H1 (cell line): ENCODE data around the gene PXK. TPM values are rescaled to one million over a fixed set of nuclear protein-coding genes. Genes with fewer than 3 reads are reported as not detected.
A peak's percentile ranks its signal among the peaks of the same experiment; 100 is the strongest.

Source experiments
- CTCF ChIA-PET: fragments of 300-600 bp; sonication (Branson Sonifier 250); formaldehyde crosslinking; loops from one replicate; lab custom pipeline; 2021; ENCODE audit not compliant: partially characterized antibody; lab: Charles Lee
- POLR2A ChIA-PET: fragments of 300-600 bp; sonication (Branson Sonifier 250); formaldehyde crosslinking; loops from one replicate; lab custom pipeline; 2021; ENCODE audit warnings: inconsistent platforms; ENCODE audit not compliant: partially characterized antibody; lab: Charles Lee
- DNase-seq, 2 experiments: peaks; one replicate each; pipeline versions ENCODE4 v3.0.0 to v3.0.0-alpha.2; 2010 to 2022; ENCODE audit warnings: low spot score in 2 of 2, low read depth in 1 of 2, mixed read lengths in 1 of 2
- FAIRE-seq: peaks from 2 replicates; lab custom pipeline; 2011; peaks lifted over from hg19 to GRCh38; lab: Jason Lieb, UNC
- H2AFZ ChIP-seq: 2 replicates; pipeline ENCODE4 v1.8.1; 2012; ENCODE audit warnings: low read length, inconsistent platforms
- H2AK5ac ChIP-seq: 2 replicates; pipeline ENCODE4 v1.6.1; 2013; ENCODE audit warnings: low read depth, low read length
- H2BK120ac ChIP-seq: replicated peaks from 2 replicates; pipeline ENCODE3; 2013; ENCODE audit warnings: low read depth, low read length, inconsistent platforms
- H2BK12ac ChIP-seq: 2 replicates; pipeline ENCODE4 v1.6.1; 2013; ENCODE audit warnings: low read depth, low read length
- H2BK15ac ChIP-seq: 2 replicates; pipeline ENCODE4 v1.6.1; 2013; ENCODE audit warnings: low read length
- H2BK20ac ChIP-seq: 2 replicates; pipeline ENCODE4 v1.6.1; 2013; ENCODE audit warnings: low read length
- H2BK5ac ChIP-seq: 2 replicates; pipeline ENCODE4 v1.6.1; 2013; ENCODE audit warnings: low read depth, low read length
- H3K14ac ChIP-seq: 2 replicates; pipeline ENCODE4 v1.6.1; 2013; ENCODE audit warnings: inconsistent platforms; ENCODE audit not compliant: insufficient read length
- H3K18ac ChIP-seq: 2 replicates; pipeline ENCODE4 v1.6.1; 2013; ENCODE audit warnings: low read length; ENCODE audit errors: extremely low read depth
- H3K23ac ChIP-seq: 2 replicates; pipeline ENCODE4 v1.6.1; 2013; ENCODE audit warnings: inconsistent platforms; ENCODE audit not compliant: insufficient read length
- H3K23me2 ChIP-seq: 2 replicates; pipeline ENCODE4 v1.6.1; 2013; ENCODE audit warnings: low read depth, low read length
- H3K27ac ChIP-seq: 2 replicates; pipeline ENCODE4 v1.6.1; 2011; ENCODE audit warnings: low read depth, low read length, inconsistent platforms
- H3K27me3 ChIP-seq, 4 experiments: replicated peaks in 1 of 4; 1 replicate in 1 of 4; 2 replicates in 3 of 4; pipeline versions ENCODE4 v1.6.1 to v1.8.1; 2011 to 2013; ENCODE audit warnings: low read length in 3 of 4, mild to moderate bottlenecking in 3 of 4, inconsistent platforms in 2 of 4, mixed read lengths in 2 of 4, moderate library complexity in 1 of 4; ENCODE audit not compliant: control insufficient read depth in 3 of 4, insufficient read depth in 3 of 4; ENCODE audit errors: extremely low read depth in 1 of 4
- H3K36me3 ChIP-seq, 4 experiments: 2 replicates each; pipeline versions ENCODE4 v1.6.1 to v1.8.1; 2011 to 2013; ENCODE audit warnings: mild to moderate bottlenecking in 4 of 4, low read length in 3 of 4, moderate library complexity in 2 of 4, control low read depth in 1 of 4, inconsistent platforms in 1 of 4; ENCODE audit not compliant: insufficient read depth in 4 of 4, control insufficient read depth in 2 of 4
- H3K4ac ChIP-seq: replicated peaks from 2 replicates; pipeline ENCODE3; 2013; ENCODE audit warnings: low read length, low read depth, mixed read lengths, inconsistent platforms; ENCODE audit not compliant: insufficient read length
- H3K4me1 ChIP-seq, 4 experiments: replicated peaks in 1 of 4; 1 replicate in 1 of 4; 2 replicates in 3 of 4; pipeline versions ENCODE4 v1.6.1 to v1.8.1; 2011 to 2013; ENCODE audit warnings: low read length in 3 of 4, inconsistent platforms in 2 of 4, mixed read lengths in 1 of 4; ENCODE audit not compliant: insufficient read depth in 4 of 4, control insufficient read depth in 3 of 4
- H3K4me2 ChIP-seq, 2 experiments: 2 replicates each; pipeline versions ENCODE4 v1.6.1 to v1.8.1; 2011 to 2013; ENCODE audit warnings: low read depth in 2 of 2, low read length in 2 of 2, control low read depth in 1 of 2, inconsistent platforms in 1 of 2, mild to moderate bottlenecking in 1 of 2; ENCODE audit not compliant: insufficient read depth in 1 of 2
- H3K4me3 ChIP-seq, 4 experiments: fragments of 200-600, 300-600 bp in 1 of 4; sonication (generic), shearing (Covaris generic), sonication (Bioruptor Twin) in 1 of 4; 2 replicates each; pipeline versions ENCODE4 v1.5.1 to v1.8.1; 2011 to 2016; ENCODE audit warnings: low read length in 4 of 4, low read depth in 3 of 4, control low read depth in 2 of 4, inconsistent platforms in 2 of 4, mild to moderate bottlenecking in 2 of 4, mixed read lengths in 1 of 4, moderate library complexity in 1 of 4; ENCODE audit not compliant: insufficient read depth in 2 of 4; ENCODE audit errors: extremely low read depth in 1 of 4
- H3K56ac ChIP-seq: replicated peaks from 2 replicates; pipeline ENCODE3; 2013; ENCODE audit warnings: low read depth, mild to moderate bottlenecking, mixed read lengths, low read length, inconsistent platforms; ENCODE audit not compliant: insufficient read length
- H3K79me1 ChIP-seq: 2 replicates; pipeline ENCODE4 v1.6.1; 2013; ENCODE audit warnings: low read depth, low read length, control low read depth
- H3K79me2 ChIP-seq, 2 experiments: 2 replicates each; pipeline versions ENCODE4 v1.6.1 to v1.8.1; 2012 to 2013; ENCODE audit warnings: low read length in 2 of 2, mild to moderate bottlenecking in 2 of 2, inconsistent platforms in 1 of 2; ENCODE audit not compliant: insufficient read depth in 2 of 2, control insufficient read depth in 1 of 2
- H3K9ac ChIP-seq, 4 experiments: replicated peaks in 1 of 4; 1 replicate in 1 of 4; 2 replicates in 3 of 4; pipeline versions ENCODE4 v1.6.1 to v1.8.1; 2011 to 2013; ENCODE audit warnings: low read depth in 3 of 4, low read length in 3 of 4, control low read depth in 2 of 4, mild to moderate bottlenecking in 2 of 4, moderate library complexity in 2 of 4, inconsistent platforms in 1 of 4; ENCODE audit errors: extremely low read depth in 1 of 4
- H3K9me3 ChIP-seq, 2 experiments: 2 replicates each; pipeline versions ENCODE4 v1.6.1 to v1.8.1; 2012 to 2013; ENCODE audit warnings: mild to moderate bottlenecking in 2 of 2, moderate library complexity in 2 of 2, control low read depth in 1 of 2, inconsistent platforms in 1 of 2, low read depth in 1 of 2, low read length in 1 of 2, mixed read lengths in 1 of 2; ENCODE audit not compliant: insufficient read depth in 2 of 2
- H4K20me1 ChIP-seq, 2 experiments: replicated peaks in 1 of 2; 2 replicates each; pipeline versions ENCODE3 to v1.8.1; 2011 to 2013; ENCODE audit warnings: inconsistent platforms in 2 of 2, low read length in 2 of 2, mild to moderate bottlenecking in 1 of 2; ENCODE audit not compliant: insufficient read depth in 2 of 2, control insufficient read depth in 1 of 2
- H4K5ac ChIP-seq: 2 replicates; pipeline ENCODE4 v1.6.1; 2013; ENCODE audit warnings: low read length, low read depth, mixed read lengths, inconsistent platforms; ENCODE audit not compliant: insufficient read length
- H4K8ac ChIP-seq: 2 replicates; pipeline ENCODE4 v1.8.0; 2013; ENCODE audit warnings: mild to moderate bottlenecking, moderate library complexity, low read length, inconsistent platforms; ENCODE audit not compliant: insufficient read depth; ENCODE audit errors: extremely low read depth
- H4K91ac ChIP-seq: replicated peaks from 2 replicates; pipeline ENCODE3; 2013; ENCODE audit warnings: low read length, mixed read lengths, inconsistent platforms; ENCODE audit not compliant: insufficient read length
- CHD1 ChIP-seq: IDR thresholded peaks from 2 replicates; pipeline ENCODE4 v1.6.1; 2012; ENCODE audit warnings: low read depth, low read length, improper control_type of control experiment
- RXRA ChIP-seq: IDR thresholded peaks from 2 replicates; pipeline ENCODE4 v1.6.1; 2011; ENCODE audit warnings: low read depth, mild to moderate bottlenecking, low read length, moderate library complexity; ENCODE audit not compliant: insufficient read depth
- TEAD4 ChIP-seq: IDR thresholded peaks from 2 replicates; pipeline ENCODE4 v1.6.1; 2012; ENCODE audit warnings: low read depth, low read length, inconsistent platforms, mixed read lengths
- WGBS, 2 experiments: shearing (Covaris generic) in 1 of 2; methylation state at CpG; one replicate each; pipeline versions ENCODE4 v1.1.6 to v1.1.7; 2013 to 2015; ENCODE audit warnings: low lambda C conversion rate in 2 of 2, mixed read lengths in 2 of 2, inconsistent platforms in 1 of 2, low coverage in 1 of 2, missing lambda C conversion rate in 1 of 2; ENCODE audit not compliant: insufficient replicate concordance in 2 of 2, insufficient coverage in 1 of 2, insufficient read length in 1 of 2; ENCODE audit errors: extremely low coverage in 1 of 2, missing lambda C conversion rate in 1 of 2; 5-methylcytosine and 5-hydroxymethylcytosine counted together
- polyA plus RNA-seq, 7 experiments: library from polyadenylated mRNA; depleted of rRNA in 3 of 7; stranded (reverse) in 5 of 7; unstranded in 2 of 7; fragments of >200 nt in 5 of 7; fragments of 200-250 nt in 2 of 7; gene quantifications; 1 replicate in 5 of 7; 2 replicates in 1 of 7; 4 replicates in 1 of 7; pipeline versions ENCODE4 v1.2.1 to v1.2.3, GENCODE V29; 2011 to 2013; ENCODE audit warnings: missing spikeins in 2 of 7, mixed read lengths in 2 of 7
- total RNA-seq: library from RNA; stranded (reverse); fragmentation: NEBNext Ultra II Directional; extraction: Animal tissue kit (Norgen Biotek cat#: 25700); gene quantifications from 2 replicates; pipeline ENCODE4 v1.2.1, GENCODE V29; 2021

The PXK gene
- total and polyA plus RNA-seq, 2 of the 8 experiments (the other 6 are each of a cell fraction or from before 2014, with no cell fraction given), result 3.5 to 7.1 TPM

DNA sequence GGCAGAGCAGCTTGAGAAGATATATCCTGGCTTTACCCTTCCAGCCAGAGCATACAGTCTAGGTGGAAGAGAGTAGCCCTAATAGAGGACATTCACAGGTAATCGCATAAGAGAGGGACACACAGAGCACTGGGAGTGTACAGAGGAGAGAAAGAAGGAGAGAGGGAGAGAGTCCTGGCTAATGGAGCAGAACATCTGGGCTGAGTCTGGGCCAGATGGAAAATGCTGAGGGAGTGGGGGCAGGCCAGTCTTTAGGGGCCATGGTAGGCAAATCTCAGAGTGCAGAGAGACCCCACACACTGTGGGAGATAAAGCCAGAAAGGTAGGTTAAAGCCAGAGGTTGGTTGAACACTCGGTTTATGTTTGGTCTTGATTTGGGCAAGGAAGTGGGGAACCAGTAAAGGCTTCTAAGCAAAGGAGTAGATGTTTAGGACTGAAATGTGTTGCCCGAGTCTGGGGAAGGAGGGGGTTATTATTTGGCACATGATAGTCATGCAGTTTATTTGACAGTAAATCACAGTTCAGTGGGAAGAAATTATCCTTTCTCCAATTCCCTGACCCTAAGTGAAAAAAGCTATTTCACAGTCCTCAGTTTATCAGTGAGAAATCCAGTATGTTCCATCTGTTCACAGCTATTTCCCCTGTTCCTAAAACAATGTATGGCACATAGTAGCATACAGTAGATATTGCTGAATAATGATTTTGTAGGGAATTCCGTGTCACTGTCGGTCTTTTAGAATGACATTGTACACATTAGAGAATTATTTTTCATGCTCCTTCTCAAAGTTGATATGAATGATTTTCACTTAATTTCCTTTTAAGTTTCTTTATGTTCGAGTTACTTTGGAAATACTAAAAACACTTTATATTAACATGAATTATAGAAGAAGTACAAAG, 55.2 kb downstream of the PXK start:
- CTCF ChIA-PET, result interaction anchor here (1.2 to 1.9 kb wide), 5 partner anchors 12 to 81 kb away, joined by 3 to 5 read pairs (median 4); no protein-coding TSS in a partner anchor
- no peak overlapping the region for H3K9ac ChIP-seq
- no peak overlapping the region for H4K91ac ChIP-seq

More for the DNA sequence above, 55.2 kb downstream of the PXK start:
- WGBS, 2 experiments, result 91% methylated on average over 6 of the region's 6 CpGs; no CpG with 5 or more reads in 1 of the 2 experiments
- H3K79me2 ChIP-seq, result no peaks in the 10 kb centered on the region
- no peak overlapping the region for H3K27ac ChIP-seq
- no peak overlapping the region for H2BK15ac ChIP-seq
- no peak overlapping the region; the same call in 1 of the 2 replicates for H4K8ac ChIP-seq
- no peak overlapping the region for H2AFZ ChIP-seq
- no peak for FAIRE-seq
- no peak overlapping the region for H3K4me3 ChIP-seq
- H3K23ac ChIP-seq, result no peak overlapping the region
- H4K5ac ChIP-seq, result no peak overlapping the region
- no peak overlapping the region for H3K4ac ChIP-seq
- H3K23me2 ChIP-seq, result no peaks in the 10 kb centered on the region
- H2BK12ac ChIP-seq, result no peak overlapping the region
- H3K9me3 ChIP-seq, result no peaks in the 10 kb centered on the region
- no peak overlapping the region for H2BK120ac ChIP-seq
- TF ChIP-seq CHD1 (no peak), RXRA (no peak), TEAD4 (no peak)
- H2AK5ac ChIP-seq, result no peak overlapping the region
- no peaks in the 10 kb centered on the region for H3K36me3 ChIP-seq
- DNase-seq, result no peak
- no peak overlapping the region for H3K14ac ChIP-seq
- no peak overlapping the region for H3K18ac ChIP-seq
- no peak overlapping the region for H3K56ac ChIP-seq
- no peak overlapping the region for H3K4me2 ChIP-seq
- no peaks in the 10 kb centered on the region for H3K4me1 ChIP-seq
- no peaks in the 10 kb centered on the region for H3K79me1 ChIP-seq
- H2BK5ac ChIP-seq, result 0 out of 2 replicates have a peak overlapping the region, but pooled peaks have one; percentile 26
- 0 out of 2 replicates have a peak overlapping the region, but pooled peaks have one; percentile 11 for H2BK20ac ChIP-seq
- POLR2A ChIA-PET, result no interaction called here
- no peaks in the 10 kb centered on the region for H4K20me1 ChIP-seq
- H3K27me3 ChIP-seq, result no peaks in the 10 kb centered on the region
